K562 (cell line): ENCODE data around the gene ANKMY1. TPM values are rescaled to one million over a fixed set of nuclear protein-coding genes. Genes with fewer than 3 reads are reported as not detected.

Experiments
- ASH1L ChIP-seq: fragments of 450-650 bp; IDR thresholded peaks from 2 replicates; pipeline ENCODE4 v1.6.1; 2018; ENCODE audit warnings: borderline replicate concordance, mild to moderate bottlenecking, low read depth; ENCODE audit not compliant: partially characterized antibody
- CCNT2 ChIP-seq: IDR thresholded peaks from 2 replicates; pipeline ENCODE4 v1.6.1; 2011; ENCODE audit warnings: borderline replicate concordance, low read depth, mild to moderate bottlenecking, moderate library complexity, mixed read lengths, low read length; ENCODE audit not compliant: insufficient read length; ENCODE audit errors: extremely low read depth
- CREM ChIP-seq: IDR thresholded peaks from 2 replicates; pipeline ENCODE4 v1.6.1; 2014; ENCODE audit warnings: antibody characterized with exemption, low read depth
- CXXC5 ChIP-seq: fragments of 250-450 bp; sonication (Bioruptor Pico); IDR thresholded peaks from 2 replicates; pipeline ENCODE4 v1.8.0; 2022; ENCODE audit warnings: inconsistent platforms, mild to moderate bottlenecking, moderate library complexity
- EGR1 ChIP-seq: fragments of 450-650 bp; conservative IDR thresholded peaks from 2 replicates; pipeline ENCODE4 v1.6.1; 2017; ENCODE audit warnings: mild to moderate bottlenecking
- ERF ChIP-seq: fragments of 450-650 bp; formaldehyde crosslinking; IDR thresholded peaks from 2 replicates; pipeline ENCODE4 v1.4.0; 2020; ENCODE audit warnings: mild to moderate bottlenecking, mixed read lengths
- HSF4 ChIP-seq: fragments of 250-450 bp; sonication (Bioruptor Pico); IDR thresholded peaks from 2 replicates; pipeline ENCODE4 v2.1.2; 2022; ENCODE audit warnings: mild to moderate bottlenecking, moderate library complexity, borderline replicate concordance
- LEF1 ChIP-seq: fragments of 450-650 bp; IDR thresholded peaks from 2 replicates; pipeline ENCODE4 v1.6.1; 2016; ENCODE audit warnings: mild to moderate bottlenecking
- NFXL1 ChIP-seq: fragments of 450-650 bp; formaldehyde crosslinking; IDR thresholded peaks from 2 replicates; pipeline ENCODE4 v1.4.0; 2021; ENCODE audit warnings: mild to moderate bottlenecking
- NONO ChIP-seq, 2 experiments: fragments of 200-400 bp in 1 of 2; fragments of 450-650 bp in 1 of 2; formaldehyde crosslinking in 1 of 2; IDR thresholded peaks; 2 replicates each; pipeline ENCODE4 v1.6.1; 2017; ENCODE audit warnings: low read depth in 2 of 2, mild to moderate bottlenecking in 2 of 2, moderate library complexity in 2 of 2, low read length in 1 of 2
- PHF8 ChIP-seq: fragments of 200-600 bp; sonication (generic); IDR thresholded peaks from 2 replicates; pipeline ENCODE4 v1.6.1; 2012; ENCODE audit warnings: mixed run types, mild to moderate bottlenecking, inconsistent platforms, low read length, moderate library complexity, borderline replicate concordance
- RB1 ChIP-seq: fragments of 450-650 bp; IDR thresholded peaks from 2 replicates; pipeline ENCODE4 v1.6.1; 2017; ENCODE audit warnings: low read depth, mild to moderate bottlenecking
- RBFOX2 ChIP-seq: fragments of 200-400 bp; formaldehyde crosslinking; IDR thresholded peaks from 2 replicates; pipeline ENCODE4 v1.6.1; 2017; ENCODE audit warnings: low read depth, mild to moderate bottlenecking, low read length, moderate library complexity
- RFX1 ChIP-seq: fragments of 450-650 bp; IDR thresholded peaks from 2 replicates; pipeline ENCODE4 v1.6.1; 2016; ENCODE audit warnings: mild to moderate bottlenecking, moderate library complexity
- SIN3A ChIP-seq, 2 experiments: fragments of 150-350 bp in 1 of 2; IDR thresholded peaks; 2 replicates each; pipeline ENCODE4 v1.6.1; 2011 to 2016; ENCODE audit warnings: borderline replicate concordance in 2 of 2, low read depth in 2 of 2, low read length in 2 of 2, mild to moderate bottlenecking in 2 of 2, moderate library complexity in 2 of 2; ENCODE audit not compliant: control insufficient read depth in 1 of 2
- SIN3B ChIP-seq: fragments of 450-650 bp; IDR thresholded peaks from 2 replicates; pipeline ENCODE4 v1.6.1; 2017; ENCODE audit warnings: low read depth, mild to moderate bottlenecking, moderate library complexity
- ZBTB1 ChIP-seq: sonication (generic); formaldehyde crosslinking; IDR thresholded peaks from 2 replicates; pipeline ENCODE4 v1.8.1; 2023; ENCODE audit warnings: missing genetic modification reagents, low read depth, mild to moderate bottlenecking, borderline replicate concordance
- ZNF561 ChIP-seq: fragments of 450-650 bp; formaldehyde crosslinking; conservative IDR thresholded peaks from 2 replicates; pipeline ENCODE4 v1.4.0; 2020; ENCODE audit warnings: mild to moderate bottlenecking, moderate library complexity
- ZNF766 ChIP-seq: fragments of 200-800 bp; sonication (Bioruptor generic); conservative IDR thresholded peaks from 2 replicates; pipeline ENCODE4 v1.6.1; 2016; ENCODE audit warnings: missing genetic modification characterization, missing compliant biosample characterization
- polyA plus RNA-seq, 8 experiments: library from polyadenylated mRNA; depleted of rRNA in 4 of 8; stranded (reverse) in 5 of 8; unstranded in 3 of 8; fragments of >200 nt; fragmentation: Nextera tagmentation in 2 of 8; fragmentation: Illumina TruSeq in 1 of 8; extraction: Ambion mirVana in 2 of 8; extraction: Trizol in 1 of 8; gene quantifications; 2 replicates each; pipeline versions ENCODE4 v1.2.1 to v1.2.3, GENCODE V29; 2011 to 2014; ENCODE audit warnings: inconsistent platforms in 1 of 8, missing spikeins in 1 of 8
- total RNA-seq, 7 experiments: library from RNA; depleted of rRNA in 6 of 7; stranded (reverse); fragments of >200 nt in 6 of 7; fragmentation: Illumina TruSeq in 2 of 7; extraction: Trizol in 2 of 7; gene quantifications; 2 replicates each; pipeline versions ENCODE4 v1.2.1 to v1.2.3, GENCODE V29; 2011 to 2021; ENCODE audit warnings: low replicate concordance in 1 of 7
- TF ChIP-seq, protein P1 (sequence below), 2 experiments: IDR thresholded peaks; 2 replicates each; pipeline ENCODE4 v1.6.1; 2011; ENCODE audit warnings: borderline replicate concordance in 1 of 2, control low read depth in 1 of 2, low read depth in 1 of 2, low read length in 1 of 2, mild to moderate bottlenecking in 1 of 2, mixed read lengths in 1 of 2, moderate library complexity in 1 of 2; ENCODE audit not compliant: insufficient read depth in 1 of 2, insufficient read length in 1 of 2, poor library complexity in 1 of 2, severe bottlenecking in 1 of 2; ENCODE audit errors: extremely low read depth in 1 of 2
- TF ChIP-seq, protein P2 (sequence below): sonication (generic); formaldehyde crosslinking; IDR thresholded peaks from 2 replicates; pipeline ENCODE4 v1.9.0; 2022; ENCODE audit warnings: mild to moderate bottlenecking, missing genetic modification reagents
- TF ChIP-seq, protein P3 (sequence below): fragments of 200-800 bp; sonication (Bioruptor generic); IDR thresholded peaks from 2 replicates; pipeline ENCODE4 v1.6.1; 2017; ENCODE audit warnings: missing genetic modification characterization, missing compliant biosample characterization
- TF ChIP-seq, protein P4 (sequence below): sonication (generic); formaldehyde crosslinking; IDR thresholded peaks from 2 replicates; pipeline ENCODE4 v1.8.0; 2022; ENCODE audit warnings: missing genetic modification reagents, mild to moderate bottlenecking, moderate library complexity, borderline replicate concordance

Gene ANKMY1
- total and polyA plus RNA-seq, 9 of the 15 experiments (the other 6 are each of a cell fraction or from before 2014, with no cell fraction given) = 0.75 to 15.1 (median 11.7) TPM

DNA sequence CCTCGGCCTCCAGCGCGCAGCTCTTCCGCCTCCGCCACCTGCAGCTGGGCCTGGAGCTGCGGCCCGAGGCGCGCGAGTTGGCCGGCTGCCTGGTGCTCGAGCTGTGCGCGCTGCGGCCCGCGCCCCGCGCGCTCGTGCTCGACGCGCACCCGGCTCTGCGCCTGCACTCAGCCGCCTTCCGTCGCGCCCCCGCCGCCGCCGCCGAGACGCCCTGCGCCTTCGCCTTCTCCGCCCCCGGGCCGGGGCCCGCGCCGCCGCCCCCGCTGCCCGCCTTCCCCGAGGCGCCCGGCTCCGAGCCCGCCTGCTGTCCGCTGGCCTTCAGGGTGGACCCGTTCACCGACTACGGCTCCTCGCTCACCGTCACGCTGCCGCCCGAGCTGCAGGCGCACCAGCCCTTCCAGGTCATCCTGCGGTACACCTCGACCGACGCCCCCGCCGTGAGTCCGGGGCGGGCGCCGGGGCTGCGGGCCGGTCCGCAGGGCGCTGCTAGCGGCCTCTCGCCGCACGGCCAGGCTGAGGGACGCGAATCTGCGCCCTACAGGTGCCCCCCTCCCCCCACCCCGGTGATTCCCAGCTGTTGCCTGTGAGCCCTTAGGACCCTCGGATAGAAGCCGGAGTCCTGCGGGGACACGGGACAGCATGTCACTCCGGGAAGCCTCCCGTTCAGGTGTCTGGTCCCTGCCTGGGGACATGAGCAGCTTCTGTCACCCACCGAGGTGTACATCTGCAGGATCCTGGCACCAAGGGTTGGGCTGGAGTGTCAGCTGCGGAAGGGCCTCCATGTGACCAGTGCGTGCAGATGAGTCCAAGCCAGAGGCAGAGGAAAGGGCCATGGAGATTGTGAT, 11.1 kb upstream of the ANKMY1 start (continued):
- no peak for TF ChIP-seq LEF1
- no peak for TF ChIP-seq ASH1L
- TF ChIP-seq RBFOX2 = peak; percentile 59
- 0 out of 2 replicates have a peak, but pooled peaks have one; percentile 10 for TF ChIP-seq RB1
- no peak for TF ChIP-seq ERF (CRISPR knock-in tag)
- TF ChIP-seq, protein P1, sequence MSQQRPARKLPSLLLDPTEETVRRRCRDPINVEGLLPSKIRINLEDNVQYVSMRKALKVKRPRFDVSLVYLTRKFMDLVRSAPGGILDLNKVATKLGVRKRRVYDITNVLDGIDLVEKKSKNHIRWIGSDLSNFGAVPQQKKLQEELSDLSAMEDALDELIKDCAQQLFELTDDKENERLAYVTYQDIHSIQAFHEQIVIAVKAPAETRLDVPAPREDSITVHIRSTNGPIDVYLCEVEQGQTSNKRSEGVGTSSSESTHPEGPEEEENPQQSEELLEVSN (IDR thresholded peaks at IDR 0.05; ENCODE audit: borderline replicate concordance in 1 of 2, extremely low read depth in 1 of 2, insufficient read depth in 1 of 2, insufficient read length in 1 of 2, low read depth in 1 of 2, low read length in 1 of 2, poor library complexity in 1 of 2, severe bottlenecking in 1 of 2) = peak in 1 of 2 experiments; percentile 25
- TF ChIP-seq ZNF561 = no peak
- no peak for TF ChIP-seq HSF4 (CRISPR knock-in tag)
- no peak for TF ChIP-seq SIN3B
- TF ChIP-seq EGR1 = peak; percentile 68; the same call in 1 of the 2 replicates
- TF ChIP-seq PHF8 = peak; percentile 44; the same call in 1 of the 2 replicates
- TF ChIP-seq CREM = no peak
- no peak for TF ChIP-seq NFXL1 (CRISPR knock-in tag)
- TF ChIP-seq, protein P2, sequence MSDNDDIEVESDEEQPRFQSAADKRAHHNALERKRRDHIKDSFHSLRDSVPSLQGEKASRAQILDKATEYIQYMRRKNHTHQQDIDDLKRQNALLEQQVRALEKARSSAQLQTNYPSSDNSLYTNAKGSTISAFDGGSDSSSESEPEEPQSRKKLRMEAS (CRISPR knock-in tag) = no peak
- no peak for TF ChIP-seq RFX1
- peak; percentile 21; the same call in 1 of the 2 replicates for TF ChIP-seq ZNF766
- peak; percentile 28 for TF ChIP-seq CCNT2
- TF ChIP-seq, protein P3, sequence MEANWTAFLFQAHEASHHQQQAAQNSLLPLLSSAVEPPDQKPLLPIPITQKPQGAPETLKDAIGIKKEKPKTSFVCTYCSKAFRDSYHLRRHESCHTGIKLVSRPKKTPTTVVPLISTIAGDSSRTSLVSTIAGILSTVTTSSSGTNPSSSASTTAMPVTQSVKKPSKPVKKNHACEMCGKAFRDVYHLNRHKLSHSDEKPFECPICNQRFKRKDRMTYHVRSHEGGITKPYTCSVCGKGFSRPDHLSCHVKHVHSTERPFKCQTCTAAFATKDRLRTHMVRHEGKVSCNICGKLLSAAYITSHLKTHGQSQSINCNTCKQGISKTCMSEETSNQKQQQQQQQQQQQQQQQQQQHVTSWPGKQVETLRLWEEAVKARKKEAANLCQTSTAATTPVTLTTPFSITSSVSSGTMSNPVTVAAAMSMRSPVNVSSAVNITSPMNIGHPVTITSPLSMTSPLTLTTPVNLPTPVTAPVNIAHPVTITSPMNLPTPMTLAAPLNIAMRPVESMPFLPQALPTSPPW (CRISPR knock-in tag) = peak; percentile 8; the same call in 1 of the 2 replicates
- peak; percentile 82; the same call in 1 of the 2 replicates for TF ChIP-seq ZBTB1 (CRISPR knock-in tag)
- TF ChIP-seq NONO (IDR thresholded peaks at IDR 0.05; ENCODE audit: low read depth in 2 of 2, low read length in 1 of 2) = peak in 1 of 2 experiments; percentile 54; a peak in 2 of 4 replicates
- TF ChIP-seq, protein P4, sequence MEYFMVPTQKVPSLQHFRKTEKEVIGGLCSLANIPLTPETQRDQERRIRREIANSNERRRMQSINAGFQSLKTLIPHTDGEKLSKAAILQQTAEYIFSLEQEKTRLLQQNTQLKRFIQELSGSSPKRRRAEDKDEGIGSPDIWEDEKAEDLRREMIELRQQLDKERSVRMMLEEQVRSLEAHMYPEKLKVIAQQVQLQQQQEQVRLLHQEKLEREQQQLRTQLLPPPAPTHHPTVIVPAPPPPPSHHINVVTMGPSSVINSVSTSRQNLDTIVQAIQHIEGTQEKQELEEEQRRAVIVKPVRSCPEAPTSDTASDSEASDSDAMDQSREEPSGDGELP (CRISPR knock-in tag) = 0 out of 2 replicates have a peak, but pooled peaks have one; percentile 10
- peak; percentile 57 for TF ChIP-seq CXXC5 (CRISPR knock-in tag)
- TF ChIP-seq SIN3A (IDR thresholded peaks at IDR 0.05; ENCODE audit: borderline replicate concordance in 2 of 2, control insufficient read depth in 1 of 2, low read depth in 2 of 2, low read length in 2 of 2) = peak in 1 of 2 experiments; percentile 26; a peak in 1 of 4 replicates
